ENCODE data around the gene SSBP2.

Gene SSBP2

GRCh38 chr5:81626524-81626923 is 124.4 kb downstream of the SSBP2 start:
- no peak for DNase-seq (ENCODE audit: low spot score)
- in situ Hi-C loops (cut with MboI; ENCODE audit: low pct_unique_long_range_greater_than_20kb, low sequenced_read_pairs, unreplicated experiment) = no loop called here
- TF ChIP-seq, protein P1, sequence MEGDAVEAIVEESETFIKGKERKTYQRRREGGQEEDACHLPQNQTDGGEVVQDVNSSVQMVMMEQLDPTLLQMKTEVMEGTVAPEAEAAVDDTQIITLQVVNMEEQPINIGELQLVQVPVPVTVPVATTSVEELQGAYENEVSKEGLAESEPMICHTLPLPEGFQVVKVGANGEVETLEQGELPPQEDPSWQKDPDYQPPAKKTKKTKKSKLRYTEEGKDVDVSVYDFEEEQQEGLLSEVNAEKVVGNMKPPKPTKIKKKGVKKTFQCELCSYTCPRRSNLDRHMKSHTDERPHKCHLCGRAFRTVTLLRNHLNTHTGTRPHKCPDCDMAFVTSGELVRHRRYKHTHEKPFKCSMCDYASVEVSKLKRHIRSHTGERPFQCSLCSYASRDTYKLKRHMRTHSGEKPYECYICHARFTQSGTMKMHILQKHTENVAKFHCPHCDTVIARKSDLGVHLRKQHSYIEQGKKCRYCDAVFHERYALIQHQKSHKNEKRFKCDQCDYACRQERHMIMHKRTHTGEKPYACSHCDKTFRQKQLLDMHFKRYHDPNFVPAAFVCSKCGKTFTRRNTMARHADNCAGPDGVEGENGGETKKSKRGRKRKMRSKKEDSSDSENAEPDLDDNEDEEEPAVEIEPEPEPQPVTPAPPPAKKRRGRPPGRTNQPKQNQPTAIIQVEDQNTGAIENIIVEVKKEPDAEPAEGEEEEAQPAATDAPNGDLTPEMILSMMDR (IDR thresholded peaks at IDR 0.05; ENCODE audit: extremely low read depth, insufficient read depth, missing control alignments) = no peak

DNA sequence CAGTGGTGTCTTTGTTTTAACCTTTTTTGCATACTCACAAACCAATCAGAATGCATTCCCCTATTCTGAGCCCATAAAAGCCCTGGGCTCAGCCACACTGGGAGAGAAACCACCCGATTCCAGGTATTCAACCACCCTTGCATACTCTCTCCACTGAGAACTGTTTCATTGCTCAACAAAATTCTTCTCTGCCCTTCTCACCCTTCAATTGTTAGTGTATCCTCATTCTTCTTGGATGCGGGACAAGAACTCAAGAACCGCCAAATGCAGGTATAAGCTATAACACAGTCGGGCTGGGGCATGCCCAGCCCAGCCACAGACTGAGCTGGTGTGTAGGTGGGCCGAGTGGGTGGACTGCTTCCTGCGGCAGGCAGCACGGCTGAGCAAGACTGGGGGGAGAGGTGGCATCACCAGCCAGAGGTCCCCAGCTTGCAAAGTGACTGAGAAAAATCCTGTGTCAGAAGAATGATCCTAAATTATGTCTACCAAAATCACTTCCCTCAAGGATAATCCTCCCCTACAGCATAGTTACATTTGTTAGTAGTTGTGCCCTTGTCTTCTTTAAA is 141.0 kb downstream of the SSBP2 start:
- in situ Hi-C loops (cut with MboI; ENCODE audit: low pct_unique_long_range_greater_than_20kb, low sequenced_read_pairs, unreplicated experiment) = no loop called here
- TF ChIP-seq, protein P1 (IDR thresholded peaks at IDR 0.05; ENCODE audit: extremely low read depth, insufficient read depth, missing control alignments) = no peak
- DNase-seq (ENCODE audit: low spot score) = no peak

- TF ChIP-seq, protein P1 (IDR thresholded peaks at IDR 0.05; ENCODE audit: extremely low read depth, insufficient read depth, missing control alignments) = no peak
- no peak for DNase-seq (ENCODE audit: low spot score)
- in situ Hi-C loops (cut with MboI; ENCODE audit: low pct_unique_long_range_greater_than_20kb, low sequenced_read_pairs, unreplicated experiment) = no loop called here
Measured at GRCh38 chr5:81608976-81609375, 141.9 kb downstream of the SSBP2 start.

DNA sequence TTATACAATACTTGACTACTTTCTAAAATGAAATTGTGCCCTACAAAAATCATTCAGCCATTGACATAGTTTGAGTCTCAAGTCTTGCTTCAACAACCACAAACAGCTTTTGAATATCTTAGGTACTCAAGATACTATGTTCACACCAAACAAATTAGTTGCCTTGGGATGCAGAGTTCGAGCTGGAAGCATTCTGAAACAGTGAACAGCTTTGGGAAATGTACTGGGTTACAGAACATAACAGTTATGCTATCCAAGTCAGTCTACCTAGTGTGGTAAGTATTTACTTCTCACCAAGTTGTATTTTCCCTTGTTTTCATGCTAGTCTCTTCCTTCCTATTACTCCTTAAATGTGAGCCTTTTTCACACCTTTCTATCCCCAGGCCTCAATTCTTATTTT is 143.2 kb downstream of the SSBP2 start:
- TF ChIP-seq, protein P1 (IDR thresholded peaks at IDR 0.05; ENCODE audit: extremely low read depth, insufficient read depth, missing control alignments) = no peak
- DNase-seq (ENCODE audit: low spot score) = no peak
- in situ Hi-C loops (cut with MboI; ENCODE audit: low pct_unique_long_range_greater_than_20kb, low sequenced_read_pairs, unreplicated experiment) = no loop called here

GRCh38 chr5:81606150-81606549 is 144.7 kb downstream of the SSBP2 start:
- DNase-seq (ENCODE audit: low spot score) = no peak
- in situ Hi-C loops (cut with MboI; ENCODE audit: low pct_unique_long_range_greater_than_20kb, low sequenced_read_pairs, unreplicated experiment) = no loop called here
- TF ChIP-seq, protein P1 (IDR thresholded peaks at IDR 0.05; ENCODE audit: extremely low read depth, insufficient read depth, missing control alignments) = no peak

DNA sequence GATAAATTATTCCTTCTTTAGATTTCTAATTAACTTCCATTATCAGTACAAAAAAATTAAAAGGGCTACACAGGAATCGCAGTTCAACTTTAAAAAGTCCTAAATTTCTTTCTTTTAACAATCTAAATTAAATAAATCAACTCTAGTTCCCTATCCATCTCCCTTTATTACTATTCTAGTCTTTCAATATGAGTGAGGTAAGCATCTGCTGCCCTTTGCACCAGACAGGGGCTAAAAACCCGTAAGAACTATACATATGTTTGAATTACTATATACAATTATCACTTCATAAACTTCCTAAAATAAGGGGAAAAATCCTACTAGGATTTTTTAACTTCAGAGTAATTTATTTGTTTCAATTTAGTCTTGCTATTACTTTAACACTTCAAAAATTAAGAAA is 145.6 kb downstream of the SSBP2 start:
- TF ChIP-seq, protein P1 (IDR thresholded peaks at IDR 0.05; ENCODE audit: extremely low read depth, insufficient read depth, missing control alignments) = no peak
- in situ Hi-C loops (cut with MboI; ENCODE audit: low pct_unique_long_range_greater_than_20kb, low sequenced_read_pairs, unreplicated experiment) = no loop called here
- DNase-seq (ENCODE audit: low spot score) = no peak

DNA sequence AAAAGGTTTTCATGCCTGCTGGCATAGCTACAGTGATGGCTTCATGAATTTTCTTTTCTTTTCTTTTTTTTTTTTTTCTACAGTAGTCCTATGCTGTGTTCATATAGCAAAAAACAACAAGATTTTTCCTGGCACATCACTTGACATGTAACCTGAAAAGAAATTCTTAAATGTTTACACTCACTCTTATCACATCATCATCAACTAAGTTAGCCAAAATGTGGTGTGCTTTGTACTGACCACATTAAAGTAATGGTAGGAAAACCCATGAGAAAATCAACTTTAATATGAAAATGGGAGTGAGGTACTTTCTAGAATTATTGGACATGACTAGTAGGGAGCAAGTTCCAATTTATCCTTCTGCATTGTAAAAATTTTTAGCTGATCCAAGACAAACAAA is 146.7 kb downstream of the SSBP2 start:
- TF ChIP-seq, protein P1 (IDR thresholded peaks at IDR 0.05; ENCODE audit: extremely low read depth, insufficient read depth, missing control alignments) = no peak
- no peak for DNase-seq (ENCODE audit: low spot score)
- in situ Hi-C loops (cut with MboI; ENCODE audit: low pct_unique_long_range_greater_than_20kb, low sequenced_read_pairs, unreplicated experiment) = no loop called here
